Left ventricle myocardium inferior (tissue), 1 donor: Measurements from ENCODE around the gene MYG1. TPM values are rescaled to one million over a fixed set of nuclear protein-coding genes. Genes with fewer than 3 reads are reported as not detected.
"Not testable (repeated sequence)": the region's sequence is repeated elsewhere in the genome, so short reads cannot be mapped to it uniquely, and the experiment has no call there.

Experiments used
- DNase-seq: peaks from one replicate; pipeline ENCODE4 v3.0.0-alpha.2; 2020
- H3K27ac ChIP-seq: fragments of 200-600 bp; replicated peaks from 2 replicates; pipeline ENCODE4 v1.8.0; 2021
- H3K27me3 ChIP-seq: fragments of 200-600 bp; 2 replicates; pipeline ENCODE4 v1.8.0; 2021; ENCODE audit warnings: low read depth
- H3K36me3 ChIP-seq: fragments of 200-600 bp; 2 replicates; pipeline ENCODE4 v1.8.0; 2021
- H3K4me1 ChIP-seq: fragments of 200-600 bp; 2 replicates; pipeline ENCODE4 v1.8.0; 2021
- H3K4me3 ChIP-seq: fragments of 200-600 bp; 2 replicates; pipeline ENCODE4 v1.8.0; 2021; ENCODE audit warnings: mild to moderate bottlenecking, moderate library complexity
- H3K9me3 ChIP-seq: fragments of 200-600 bp; replicated peaks from 2 replicates; pipeline ENCODE4 v1.8.0; 2021
- intact Hi-C: fragments of 100-400 bp; cut with micrococcal nuclease; formaldehyde crosslinking; loops from one replicate; pipeline ENCODE4 v1.11.0; 2022
- total RNA-seq: library from RNA; stranded (reverse); fragmentation: NEBNext Ultra II Directional; extraction: Animal tissue kit (Norgen Biotek cat#: 25700); gene quantifications from one replicate; pipeline ENCODE4 v1.2.1, GENCODE V29; 2021
- TF ChIP-seq, protein P1 (sequence below): fragments of 200-600 bp; IDR thresholded peaks from 2 replicates; pipeline ENCODE4 v1.8.0; 2021; ENCODE audit warnings: antibody characterized with exemption, mild to moderate bottlenecking, borderline replicate concordance
- donor health status: DM: no; HTN: yes; CAD: no; lungs with severe emphysema.

Gene MYG1
- total RNA-seq, 1 donor from 2014 or later: 34.8 TPM

DNA sequence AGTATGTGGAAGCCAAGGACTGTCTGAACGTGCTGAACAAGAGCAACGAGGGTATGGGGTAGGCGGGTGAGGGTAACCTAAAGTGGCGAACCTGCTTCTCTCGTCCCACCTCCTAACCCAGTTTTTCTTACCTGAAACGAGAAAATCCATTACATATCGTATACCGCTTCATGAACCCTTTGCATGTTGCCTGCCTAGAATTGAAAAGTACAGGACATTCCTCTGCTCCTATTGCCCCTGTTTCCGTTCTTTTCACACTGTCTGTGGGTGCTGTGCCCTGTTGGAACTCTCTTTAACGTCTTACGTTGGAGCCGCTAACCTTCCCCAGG, 3.6 kb upstream of the MYG1 start:
- intact Hi-C loops: no loop called here

DNA sequence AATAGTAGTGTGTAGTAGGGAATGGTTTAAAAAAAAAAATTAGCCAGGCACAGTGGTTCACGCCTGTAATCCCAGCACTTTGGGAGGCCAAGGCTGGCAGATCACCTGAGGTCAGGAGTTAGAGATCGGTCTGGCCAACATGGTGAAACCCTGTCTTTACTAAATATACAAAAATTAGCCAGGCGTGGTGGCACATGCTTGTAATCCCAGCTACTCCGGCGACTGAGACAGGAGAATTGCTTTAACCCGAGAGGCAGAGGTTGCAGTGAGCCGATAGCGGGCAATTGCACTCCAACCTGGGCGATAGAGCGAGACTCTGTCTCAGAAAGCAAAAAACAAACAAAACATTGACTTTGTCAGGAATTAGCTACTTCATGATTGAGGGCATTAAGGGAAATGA, 2.4 kb upstream of the MYG1 start:
- H3K27me3 ChIP-seq, H3K27ac ChIP-seq, H3K9me3 ChIP-seq, H3K4me3 ChIP-seq, intact Hi-C loops, DNase-seq: not testable (repeated sequence)
- peaks cover 25% of the 10 kb centered on the region for H3K36me3 ChIP-seq
- H3K4me1 ChIP-seq: peaks cover 70% of the 10 kb centered on the region

More for the DNA sequence above, 3.6 kb upstream of the MYG1 start:
- Histone ChIP-seq H3K9me3 (no peaks in the 10 kb centered on the region), H3K4me3 (peak overlapping the region; percentile 83), H3K36me3 (peaks cover 14% of the 10 kb centered on the region), H3K27ac (peak overlapping the region; percentile 92), H3K27me3 (no peaks in the 10 kb centered on the region), H3K4me1 (peaks cover 59% of the 10 kb centered on the region)
- no peak for DNase-seq
- TF ChIP-seq, protein P1, sequence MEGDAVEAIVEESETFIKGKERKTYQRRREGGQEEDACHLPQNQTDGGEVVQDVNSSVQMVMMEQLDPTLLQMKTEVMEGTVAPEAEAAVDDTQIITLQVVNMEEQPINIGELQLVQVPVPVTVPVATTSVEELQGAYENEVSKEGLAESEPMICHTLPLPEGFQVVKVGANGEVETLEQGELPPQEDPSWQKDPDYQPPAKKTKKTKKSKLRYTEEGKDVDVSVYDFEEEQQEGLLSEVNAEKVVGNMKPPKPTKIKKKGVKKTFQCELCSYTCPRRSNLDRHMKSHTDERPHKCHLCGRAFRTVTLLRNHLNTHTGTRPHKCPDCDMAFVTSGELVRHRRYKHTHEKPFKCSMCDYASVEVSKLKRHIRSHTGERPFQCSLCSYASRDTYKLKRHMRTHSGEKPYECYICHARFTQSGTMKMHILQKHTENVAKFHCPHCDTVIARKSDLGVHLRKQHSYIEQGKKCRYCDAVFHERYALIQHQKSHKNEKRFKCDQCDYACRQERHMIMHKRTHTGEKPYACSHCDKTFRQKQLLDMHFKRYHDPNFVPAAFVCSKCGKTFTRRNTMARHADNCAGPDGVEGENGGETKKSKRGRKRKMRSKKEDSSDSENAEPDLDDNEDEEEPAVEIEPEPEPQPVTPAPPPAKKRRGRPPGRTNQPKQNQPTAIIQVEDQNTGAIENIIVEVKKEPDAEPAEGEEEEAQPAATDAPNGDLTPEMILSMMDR: no peak

DNA sequence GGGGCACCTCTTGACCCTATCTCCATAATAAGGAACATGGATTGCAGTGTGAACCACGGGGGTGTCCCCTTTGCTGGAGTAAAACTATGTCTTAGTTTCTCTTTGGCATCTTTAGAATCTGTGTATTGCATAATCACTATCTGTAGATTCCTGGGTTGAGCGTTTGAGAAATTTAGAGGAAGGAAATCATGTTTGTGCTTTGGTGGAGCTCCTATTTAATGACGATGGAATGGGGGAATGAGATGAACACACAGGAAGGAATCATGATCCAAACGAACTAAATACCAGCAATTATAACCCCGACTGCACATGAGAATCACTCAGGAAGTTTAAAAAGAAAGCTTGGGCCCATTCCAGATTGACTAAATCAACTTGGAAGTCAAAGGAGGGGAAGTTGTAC, 1.3 kb upstream of the MYG1 start:
- H3K27me3 ChIP-seq: no peaks in the 10 kb centered on the region
- H3K4me1 ChIP-seq: peaks cover 80% of the 10 kb centered on the region
- peak overlapping the region; percentile 88 for H3K27ac ChIP-seq
- TF ChIP-seq, protein P1: no peak
- H3K36me3 ChIP-seq: peaks cover 36% of the 10 kb centered on the region
- intact Hi-C loops: no loop called here
- no peak overlapping the region for H3K4me3 ChIP-seq
- DNase-seq: no peak
- no peaks in the 10 kb centered on the region for H3K9me3 ChIP-seq

DNA sequence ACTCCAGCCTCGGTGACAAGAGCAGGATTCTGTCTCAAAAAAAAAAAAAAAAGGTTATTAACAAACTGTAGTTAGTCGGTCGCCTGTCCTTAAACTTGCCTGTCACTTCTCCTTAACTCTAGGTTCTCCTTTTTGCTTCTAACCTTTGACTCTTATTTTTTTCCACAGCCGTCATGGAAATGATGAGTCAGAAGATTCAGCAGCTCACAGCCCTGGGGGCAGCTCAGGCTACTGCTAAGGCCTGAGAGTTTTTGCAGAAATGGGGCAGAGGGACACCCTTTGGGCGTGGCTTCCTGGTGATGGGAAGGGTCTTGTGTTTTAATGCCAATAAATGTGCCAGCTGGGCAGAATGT, 418 bp upstream of the MYG1 start:
- Histone ChIP-seq H3K4me1 (peaks cover 83% of the 10 kb centered on the region), H3K4me3 (peak overlapping the region; percentile 84), H3K36me3 (peaks cover 43% of the 10 kb centered on the region), H3K27ac (peak overlapping the region; percentile 88), H3K9me3 (no peaks in the 10 kb centered on the region), H3K27me3 (no peaks in the 10 kb centered on the region)
- TF ChIP-seq, protein P1: no peak
- intact Hi-C loops: no loop called here
- DNase-seq: no peak

DNA sequence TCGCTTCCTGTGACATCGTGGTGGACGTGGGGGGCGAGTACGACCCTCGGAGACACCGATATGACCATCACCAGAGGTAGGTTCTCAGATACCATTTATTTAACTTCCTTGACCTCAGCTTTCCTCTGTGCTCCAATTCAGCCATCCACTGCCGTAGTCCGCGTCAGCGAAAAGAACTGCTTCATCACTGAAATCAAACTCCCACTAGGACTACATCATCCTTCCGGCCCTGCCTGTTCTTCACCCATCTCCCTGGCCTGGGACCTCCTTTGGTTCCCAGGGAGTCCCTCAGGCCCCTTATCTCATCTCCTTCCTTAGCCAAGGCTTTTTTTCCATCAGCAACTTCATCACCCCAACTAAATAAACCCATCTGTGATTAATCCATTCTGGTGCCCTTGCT, 692 bp downstream of the MYG1 start:
- peak overlapping the region; percentile 88 for H3K27ac ChIP-seq
- peaks cover 77% of the 10 kb centered on the region for H3K4me1 ChIP-seq
- H3K36me3 ChIP-seq: peaks cover 51% of the 10 kb centered on the region
- TF ChIP-seq, protein P1: no peak
- H3K4me3 ChIP-seq: peak overlapping the region; percentile 84
- no peaks in the 10 kb centered on the region for H3K9me3 ChIP-seq
- no peaks in the 10 kb centered on the region for H3K27me3 ChIP-seq
- intact Hi-C loops: no loop called here
- no peak for DNase-seq

DNA sequence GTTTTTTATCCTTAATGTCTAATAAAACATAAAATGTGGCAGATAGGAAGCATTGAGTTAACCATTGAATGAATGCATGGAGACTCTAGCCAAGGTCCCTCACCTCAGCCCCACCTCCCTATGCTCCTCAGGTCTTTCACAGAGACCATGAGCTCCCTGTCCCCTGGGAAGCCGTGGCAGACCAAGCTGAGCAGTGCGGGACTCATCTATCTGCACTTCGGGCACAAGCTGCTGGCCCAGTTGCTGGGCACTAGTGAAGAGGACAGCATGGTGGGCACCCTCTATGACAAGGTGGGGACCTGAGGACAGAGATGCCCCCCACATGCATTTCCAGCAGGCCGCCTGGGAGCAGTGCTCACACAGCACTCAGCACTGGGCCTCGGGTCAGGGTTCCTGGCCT, 3.4 kb downstream of the MYG1 start:
- Histone ChIP-seq H3K36me3 (peaks cover 73% of the 10 kb centered on the region), H3K27me3 (no peaks in the 10 kb centered on the region), H3K4me3 (no peak overlapping the region), H3K27ac (no peak overlapping the region), H3K9me3 (no peaks in the 10 kb centered on the region), H3K4me1 (peaks cover 57% of the 10 kb centered on the region)
- no peak for DNase-seq
- intact Hi-C loops: no loop called here
- TF ChIP-seq, protein P1: no peak
